Activated CD8-positive, alpha-beta memory T cell treated with anti-CD3 and anti-CD28 coated beads for 1 hour (primary cell): ENCODE results near the gene NCBP1.
"Not testable (repeated sequence)": the region's sequence is repeated elsewhere in the genome, so short reads cannot be mapped to it uniquely, and the experiment has no call there.

Experiments used
- DNase-seq, 2 donors: peaks; one replicate each; pipeline ENCODE4 v3.0.0-alpha.2; 2020; ENCODE audit warnings: low read depth in 1 of 2; ENCODE audit errors: extremely low read depth in 1 of 2

NCBP1 gene

DNA sequence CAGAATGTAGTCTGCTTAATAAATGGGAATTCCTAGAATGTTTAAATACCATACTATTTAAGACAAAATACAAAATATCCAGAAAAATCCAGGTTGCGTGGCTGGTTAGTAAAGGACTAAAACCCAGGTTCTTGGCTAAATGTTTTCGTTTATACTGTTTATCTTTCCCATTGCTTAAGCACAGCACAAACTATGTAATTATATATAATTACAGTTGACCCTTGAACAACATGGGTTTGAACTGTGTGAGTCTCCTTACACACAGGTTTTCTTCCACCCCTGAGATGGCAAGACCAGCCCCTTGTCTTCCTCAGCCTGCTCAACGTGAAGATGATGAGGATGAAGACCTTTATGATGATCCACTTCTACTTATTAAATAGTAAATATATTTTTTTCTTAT lies 38.8 kb downstream of the NCBP1 start:
- DNase-seq, result no peak

DNA sequence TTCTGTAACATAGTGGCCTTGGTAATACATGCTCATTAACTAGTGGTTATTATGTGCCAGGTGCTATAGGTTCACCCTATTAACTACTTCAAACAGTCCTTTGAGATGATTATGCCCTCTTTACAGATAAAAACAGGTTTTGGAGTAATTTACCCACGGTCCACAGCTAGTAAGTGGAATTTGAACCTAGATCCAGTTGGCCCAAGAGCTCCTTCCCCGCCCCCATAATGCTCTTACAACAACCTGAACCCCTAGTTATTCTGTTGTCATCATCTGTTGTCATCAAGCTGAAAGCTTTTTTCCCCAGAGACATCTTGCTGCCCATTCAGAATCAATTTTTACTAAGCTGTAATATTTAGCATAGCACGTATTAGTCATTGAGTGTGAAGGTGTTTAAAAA lies 40.3 kb downstream of the NCBP1 start:
- DNase-seq, result no peak

DNA sequence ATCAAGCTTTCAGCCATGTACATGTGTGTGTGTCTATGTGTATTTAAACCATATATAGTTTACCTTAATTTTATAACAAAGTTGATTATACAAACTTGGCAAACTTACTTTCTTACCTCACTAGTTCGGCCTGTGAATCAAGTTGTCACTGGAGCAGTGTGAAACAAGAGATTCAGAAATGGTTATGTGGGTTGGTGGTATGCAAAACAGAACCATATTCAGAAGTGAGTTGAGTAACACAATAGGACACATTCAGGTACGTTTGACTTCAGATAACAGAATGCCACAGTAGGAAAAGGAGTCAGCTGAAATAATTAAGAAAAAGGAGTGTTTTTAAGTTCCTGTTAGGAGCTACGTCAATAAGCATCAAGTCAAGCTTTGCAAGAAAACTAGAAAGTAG lies 42.0 kb downstream of the NCBP1 start:
- no peak for DNase-seq

DNA sequence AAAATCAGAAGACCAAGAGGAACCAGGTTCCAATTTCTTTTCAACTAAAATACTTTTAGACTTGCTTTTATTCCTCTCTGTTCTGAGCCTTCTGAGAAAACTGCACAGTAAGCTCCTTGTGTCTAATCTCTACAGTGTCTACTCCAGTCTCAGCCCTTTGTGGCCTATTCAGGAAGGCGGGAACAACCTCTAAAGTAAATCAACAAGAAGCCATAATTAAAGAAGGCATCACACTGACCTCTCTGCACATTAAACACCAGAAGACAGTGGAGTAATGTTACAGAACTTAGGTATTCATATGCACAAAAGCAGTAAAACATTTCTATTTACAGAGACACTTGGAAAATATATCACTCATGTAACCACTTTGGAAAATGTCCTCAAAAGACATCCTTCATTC lies 48.6 kb downstream of the NCBP1 start:
- DNase-seq, result no peak

DNA sequence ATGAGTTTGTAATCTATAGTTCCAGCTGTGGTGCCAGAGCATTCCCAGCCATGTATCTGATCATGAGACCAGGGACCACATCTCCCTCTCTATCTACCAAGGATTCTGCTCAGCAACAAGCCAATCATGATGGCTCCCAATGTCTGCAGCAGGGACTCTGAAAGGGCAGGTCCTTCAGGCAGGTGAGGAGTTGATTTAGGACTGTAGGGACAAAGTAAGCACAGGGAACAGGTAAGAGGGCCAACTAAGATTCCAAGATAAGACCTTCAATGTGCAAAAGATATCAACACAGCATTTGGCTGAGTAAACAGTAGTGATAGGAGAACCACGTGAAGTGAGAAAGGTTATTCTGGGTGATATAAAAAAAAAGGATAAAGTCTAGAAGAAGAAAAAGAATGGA lies 55.0 kb downstream of the NCBP1 start:
- no peak for DNase-seq

DNA sequence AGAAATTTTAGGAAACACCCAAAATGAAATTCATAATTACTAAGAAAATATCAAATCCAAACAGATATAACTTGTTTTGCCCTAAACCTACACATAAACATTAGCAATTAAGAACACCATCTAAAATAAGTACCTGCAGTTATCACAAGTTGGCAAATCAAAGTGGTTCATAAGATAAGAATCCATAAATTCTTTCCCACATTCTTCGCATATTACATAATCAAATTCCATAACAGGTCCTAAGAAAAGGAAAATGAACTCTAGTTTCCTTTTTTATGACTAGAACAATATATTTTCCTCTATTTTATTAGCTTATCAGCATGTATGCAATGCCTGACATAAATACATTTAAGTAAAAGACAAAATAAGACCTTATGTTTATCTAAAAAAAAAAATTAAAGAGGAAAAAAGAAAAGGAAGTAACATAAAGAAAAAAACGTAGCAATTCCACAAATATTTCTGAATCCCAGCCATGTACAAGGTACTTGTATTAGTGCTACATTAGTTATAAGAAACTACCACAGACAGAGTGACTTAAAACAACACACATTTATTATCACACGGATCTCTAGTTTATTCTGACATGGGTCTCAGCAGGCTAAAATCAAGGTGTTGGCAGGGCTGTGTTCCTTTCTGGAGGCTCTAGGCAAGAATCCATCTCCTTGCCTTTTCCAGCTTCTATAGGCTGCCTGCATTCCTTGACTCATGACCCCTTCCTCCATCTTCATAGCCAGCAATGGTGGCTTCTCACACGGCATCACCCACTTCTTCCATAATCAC lies 56.0 kb downstream of the NCBP1 start:
- no peak for DNase-seq

DNA sequence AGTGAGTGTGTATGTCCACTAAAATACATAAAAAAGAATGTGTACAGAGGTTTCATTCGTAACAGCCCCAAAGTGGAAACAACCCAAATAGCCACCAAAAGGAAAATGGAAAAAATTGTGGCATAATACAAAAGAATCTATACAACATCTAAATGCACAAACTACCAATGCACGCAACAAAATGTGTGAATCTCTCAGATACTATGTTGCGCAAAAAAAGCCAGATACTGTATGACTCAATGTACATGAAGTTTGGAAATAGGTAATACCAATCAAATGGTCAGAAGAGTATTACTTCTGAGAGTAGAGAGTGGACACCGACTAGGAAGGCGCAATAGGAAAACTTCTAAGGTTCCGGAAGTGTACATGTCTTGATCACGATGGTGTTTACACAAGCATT lies 61.1 kb downstream of the NCBP1 start:
- DNase-seq, result no peak

DNA sequence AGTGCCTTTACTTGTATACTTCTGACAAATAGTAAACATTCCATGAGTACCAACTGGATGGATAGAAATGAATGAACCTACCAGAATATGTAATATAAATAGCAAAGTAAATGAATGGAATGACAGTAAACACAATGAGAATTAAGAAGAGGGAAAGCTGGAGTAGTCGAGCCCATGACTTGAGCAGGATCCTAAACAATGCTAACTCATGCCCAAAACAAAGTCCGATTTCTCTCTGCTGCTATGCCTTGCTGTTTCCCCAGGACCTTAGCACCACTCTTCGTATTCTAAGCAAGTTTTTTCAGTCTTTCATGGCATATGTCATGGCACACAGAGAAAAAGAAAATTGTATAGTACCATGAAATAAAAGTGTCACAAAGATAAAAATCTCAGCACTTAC lies 61.8 kb downstream of the NCBP1 start:
- DNase-seq, result no peak

DNA sequence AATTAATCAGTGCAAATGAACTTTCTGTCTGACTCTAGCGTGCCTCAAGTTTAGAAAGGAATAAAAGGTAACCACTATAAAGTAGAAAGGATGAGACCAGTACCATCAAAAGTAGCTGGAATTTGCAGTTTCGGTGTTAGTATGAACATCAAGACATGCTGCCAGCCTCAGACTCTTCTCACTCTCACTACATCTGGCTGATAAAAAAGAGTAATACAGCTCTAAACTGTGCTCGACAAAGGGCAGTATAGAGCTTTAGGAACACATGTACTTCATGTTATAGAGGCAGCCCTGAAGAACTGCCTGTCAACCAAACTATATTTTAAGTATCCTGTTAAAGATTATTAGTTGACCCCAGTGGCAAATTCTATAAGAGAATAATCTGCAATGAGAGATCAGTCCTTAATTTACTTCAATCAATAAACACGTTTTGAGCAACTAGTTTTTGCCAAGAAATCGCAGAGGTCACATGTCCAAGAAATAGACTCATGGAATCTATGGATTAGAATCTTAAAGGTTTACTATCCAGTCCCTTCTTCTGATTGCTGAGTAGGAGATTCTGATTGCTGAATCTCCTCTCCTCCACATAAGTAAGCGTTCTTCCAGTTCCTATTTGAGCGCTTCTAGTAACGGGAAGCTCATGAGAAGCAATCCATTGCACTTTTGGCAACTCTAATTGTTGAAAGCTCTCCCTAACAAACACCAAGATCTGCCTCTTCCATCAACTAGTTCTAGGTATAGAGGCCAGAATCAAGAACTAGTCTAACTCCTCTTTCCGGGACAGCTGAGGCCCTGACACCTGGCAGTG lies 62.6 kb downstream of the NCBP1 start:
- DNase-seq, result no peak

DNA sequence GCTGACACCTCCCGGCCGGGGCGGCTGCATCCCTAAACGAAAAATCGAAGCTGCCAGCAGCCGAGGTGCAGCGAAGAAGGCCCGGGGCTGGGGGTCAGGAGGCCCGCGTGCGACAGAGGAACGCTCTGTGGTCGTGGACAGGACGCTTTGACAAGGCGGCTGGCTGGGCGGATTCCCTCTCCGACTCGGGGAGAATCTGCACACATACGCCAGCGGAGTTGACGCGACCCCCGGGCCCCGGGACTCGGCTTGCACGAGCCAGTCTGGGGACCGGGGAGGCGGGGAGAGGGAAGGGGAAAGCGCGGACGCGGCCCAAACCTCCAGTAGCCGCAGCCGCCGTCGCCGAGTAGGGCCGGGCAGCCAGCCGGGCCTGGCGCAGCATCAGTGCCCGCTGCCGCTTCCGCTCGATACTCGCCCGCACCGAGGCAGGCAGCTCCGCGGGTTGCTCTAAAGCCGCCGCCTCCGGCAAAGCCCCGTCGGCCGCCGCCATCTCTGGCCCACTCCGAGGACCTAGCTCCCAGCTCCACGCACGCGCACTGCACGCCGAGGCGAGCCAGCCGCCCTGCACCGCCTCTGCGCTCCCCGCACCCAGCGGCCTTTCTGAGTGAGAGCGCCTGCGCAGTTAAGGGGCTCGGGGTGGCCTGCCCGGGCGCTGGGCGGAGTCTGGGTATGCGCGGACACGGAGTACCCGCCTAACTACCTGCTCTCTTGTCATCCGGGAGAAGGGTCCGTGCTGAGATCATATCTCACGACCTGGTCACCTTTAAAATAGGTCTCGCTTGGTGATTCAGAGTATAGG lies 63.4 kb downstream of the NCBP1 start, which contains the start of gene XPA:
Gene XPA (minus strand): TSS at position 538 of the 799 bp plus-strand sequence. CDS start 48 bp downstream, at position 490.
- DNase-seq, result peak; percentile 95 to 96

DNA sequence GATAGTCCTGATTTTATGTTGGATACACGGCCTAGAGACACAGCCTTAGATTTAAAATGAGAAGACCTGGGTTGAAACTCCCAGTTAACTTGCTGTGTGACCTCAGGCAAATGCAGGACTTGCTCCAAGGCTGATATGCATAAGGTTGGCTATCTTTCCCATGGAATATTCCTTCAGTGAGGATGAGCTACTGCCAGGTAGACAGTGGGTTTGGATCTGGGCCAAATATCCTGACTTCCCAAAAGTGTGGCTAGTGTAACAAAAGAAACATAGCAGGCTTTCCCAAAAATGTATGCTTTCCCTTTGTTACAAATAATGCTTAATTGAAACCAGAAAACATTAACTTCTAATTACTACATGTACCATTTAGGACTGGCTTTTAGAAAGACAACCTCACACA lies 64.2 kb downstream of the NCBP1 start:
- DNase-seq, result no peak

DNA sequence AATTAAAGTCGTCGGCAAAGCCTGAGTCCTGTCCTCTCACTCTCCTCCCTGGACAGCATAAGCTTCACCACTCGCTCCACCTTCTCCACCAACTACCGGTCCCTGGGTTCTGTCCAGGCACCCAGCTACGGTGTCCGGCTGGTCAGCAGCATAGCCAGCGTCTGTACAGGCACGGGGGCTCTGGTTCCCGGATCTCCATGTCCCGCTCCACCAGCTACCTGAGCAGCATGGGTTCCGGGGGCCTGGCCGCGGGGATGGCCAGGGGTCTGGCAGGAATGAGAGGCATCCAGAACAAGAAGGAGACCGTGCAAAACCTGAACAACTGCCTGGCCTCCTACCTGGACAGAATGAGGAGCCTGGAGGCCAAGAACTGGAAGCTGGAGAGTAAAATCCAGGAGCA lies 65.2 kb downstream of the NCBP1 start:
- DNase-seq, result no peak

DNA sequence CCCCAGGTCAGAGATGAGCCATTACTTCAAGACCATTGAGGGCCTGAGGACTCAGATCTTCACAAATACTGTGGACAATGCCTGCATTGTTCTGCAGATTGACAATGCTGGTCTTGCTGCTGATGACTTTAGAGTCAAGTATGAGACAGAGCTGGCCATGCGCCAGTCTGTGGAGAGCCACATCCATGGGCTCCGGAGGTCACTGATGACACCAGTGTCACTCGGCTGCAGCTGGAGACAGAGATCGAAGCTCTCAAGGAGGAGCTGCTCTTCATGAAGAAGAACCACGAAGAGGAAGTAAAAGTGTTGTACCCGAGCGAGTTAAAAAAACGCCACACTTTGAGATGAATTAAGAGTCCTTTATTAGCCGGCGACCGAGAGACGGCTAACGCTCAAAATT lies 65.7 kb downstream of the NCBP1 start:
- DNase-seq, result not testable (repeated sequence)

DNA sequence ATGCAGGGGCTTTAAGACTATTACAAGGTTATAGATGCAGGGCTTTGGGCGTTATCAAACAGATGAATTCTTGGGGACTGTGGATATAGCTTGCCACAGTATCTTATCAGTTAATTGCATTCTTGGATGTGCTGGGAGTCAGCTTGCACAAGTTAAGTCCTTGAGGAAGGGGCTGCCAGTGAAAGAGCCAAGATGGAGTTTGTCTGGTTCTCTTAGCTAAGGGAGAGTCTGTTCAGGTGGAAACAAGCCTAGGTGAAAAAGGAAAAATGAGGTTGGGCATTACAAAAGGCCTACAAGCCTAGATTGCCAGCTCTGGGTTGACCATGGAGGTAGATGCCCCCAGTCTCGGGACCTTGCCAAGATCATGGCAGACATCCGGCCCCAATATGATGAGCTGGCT lies 66.2 kb downstream of the NCBP1 start:
- DNase-seq, result not testable (repeated sequence)

DNA sequence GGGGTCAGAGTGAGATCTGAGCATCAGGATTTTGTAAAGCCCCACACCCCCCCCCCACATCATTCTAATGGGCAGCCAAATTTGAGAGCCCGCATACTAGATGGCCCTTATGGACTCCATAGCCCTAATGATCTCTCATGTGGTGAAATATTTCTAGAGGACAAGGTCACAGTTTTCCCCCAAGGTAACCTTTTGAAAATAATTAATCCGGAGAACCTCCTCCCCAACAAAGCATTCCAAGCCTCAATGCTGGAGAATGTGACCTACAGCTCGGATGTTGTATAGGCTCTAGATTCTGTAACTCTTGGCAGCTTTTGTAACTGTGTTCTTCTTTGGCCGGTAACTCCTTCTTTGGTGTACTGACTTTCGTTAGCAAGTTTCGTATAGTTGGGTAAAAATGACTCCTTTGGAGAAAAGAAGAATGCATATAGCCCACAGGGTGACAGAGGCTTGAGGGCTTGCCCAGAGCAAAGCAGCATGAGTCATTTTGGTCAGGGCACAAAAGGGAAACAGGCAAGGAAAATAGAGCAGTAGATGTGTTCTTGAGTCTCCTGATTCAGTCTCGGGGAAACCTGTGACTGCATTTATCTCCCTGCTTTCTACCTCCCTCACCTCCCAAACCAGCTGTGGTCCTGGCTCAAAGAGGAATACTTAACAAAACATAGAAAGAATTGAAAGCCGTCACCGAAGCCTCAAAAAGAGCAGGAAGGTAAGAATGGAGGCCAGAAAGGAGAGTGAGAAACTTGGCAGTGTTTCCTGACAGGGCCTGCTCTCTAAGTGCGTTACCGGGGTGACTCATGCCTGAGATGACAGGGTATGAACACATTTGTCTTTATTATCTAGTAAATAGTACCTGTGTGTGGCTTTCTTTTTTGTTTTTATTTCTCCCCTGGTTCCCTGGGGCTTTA lies 70.1 kb downstream of the NCBP1 start:
- no peak for DNase-seq

DNA sequence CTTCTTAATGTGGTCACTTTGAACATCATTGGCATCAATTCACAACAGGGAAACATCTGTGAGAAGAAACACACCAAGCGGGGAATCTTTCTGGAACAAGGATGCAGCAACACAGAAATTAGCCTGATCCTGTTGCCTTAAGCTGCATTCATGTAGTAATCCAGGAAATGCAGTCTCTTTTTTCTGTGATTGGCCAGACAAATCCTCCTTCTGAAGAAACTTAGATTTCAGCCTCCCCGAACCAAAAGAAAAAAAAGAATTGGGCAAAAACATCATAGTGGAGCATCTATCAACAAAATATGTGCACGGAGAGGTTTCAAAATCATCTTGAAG lies 70.7 kb downstream of the NCBP1 start:
- DNase-seq, result no peak

DNA sequence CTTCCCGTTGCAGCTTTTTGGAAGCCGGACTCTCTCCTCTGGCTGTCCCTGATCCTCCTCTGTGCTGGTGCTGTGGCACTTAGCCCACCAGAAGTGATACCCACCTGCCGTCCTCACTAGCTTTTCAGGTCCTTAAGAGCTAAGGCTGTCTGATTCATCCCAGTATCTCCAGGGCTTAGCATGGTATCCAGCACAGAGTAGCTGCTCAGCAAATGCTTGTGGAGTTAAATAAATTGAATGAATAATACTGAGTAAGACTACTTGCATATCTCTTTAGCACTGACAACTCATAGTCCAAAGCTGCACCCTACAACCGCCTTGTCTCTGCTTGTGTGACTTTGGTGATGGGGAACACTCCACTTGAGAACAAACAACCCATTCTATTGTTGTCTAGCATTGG lies 71.2 kb downstream of the NCBP1 start:
- no peak for DNase-seq

DNA sequence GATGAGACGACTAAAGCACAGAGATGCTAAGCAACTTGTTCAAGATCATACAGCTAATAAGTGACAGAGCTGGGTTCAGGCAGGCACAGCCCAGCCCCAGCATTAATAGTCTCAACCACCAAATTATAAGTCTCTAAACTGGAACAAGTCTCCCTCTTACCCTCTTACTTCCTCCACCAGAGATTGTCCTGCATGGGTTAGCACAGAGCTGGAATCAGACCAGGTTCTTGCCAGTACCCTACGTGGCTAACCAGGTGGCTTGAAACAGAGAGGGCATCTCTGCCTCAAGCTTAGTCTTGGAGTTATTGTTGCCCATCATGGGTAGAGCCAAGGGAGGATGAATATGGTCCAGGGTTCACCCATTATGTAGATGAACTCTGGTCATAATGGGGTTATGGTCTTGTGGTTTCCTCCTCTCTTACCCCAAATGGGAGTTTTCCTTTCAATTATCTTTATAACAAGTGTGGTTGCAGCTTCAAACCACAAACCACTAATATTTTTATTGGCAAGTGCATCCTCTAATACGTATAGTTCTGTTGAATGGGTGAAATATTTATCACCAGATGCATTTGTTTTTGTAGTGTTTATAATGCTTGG lies 71.8 kb downstream of the NCBP1 start:
- no peak for DNase-seq

DNA sequence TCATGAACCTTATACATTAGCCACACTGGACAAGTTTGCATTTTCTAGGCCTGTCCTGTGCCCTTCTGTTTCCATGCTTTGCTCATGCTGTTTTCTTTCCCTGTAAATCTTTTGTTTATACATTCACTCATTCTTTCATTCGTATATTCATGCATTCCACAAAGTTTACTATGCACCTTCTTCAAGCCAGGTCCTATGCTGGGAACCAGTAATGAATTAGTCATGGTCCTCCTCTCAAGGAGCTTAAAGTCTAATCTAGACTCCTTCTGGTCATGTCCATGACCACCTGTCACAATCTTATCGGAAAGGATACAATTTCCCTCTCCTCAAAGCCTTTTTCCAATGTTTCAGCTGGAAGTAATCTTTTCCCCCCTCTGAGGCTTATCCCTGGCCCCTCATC lies 72.6 kb downstream of the NCBP1 start:
- no peak for DNase-seq
